HepG2 (cell line): ENCODE measurements around the gene C5orf52. TPM values are rescaled to one million over a fixed set of nuclear protein-coding genes. Genes with fewer than 3 reads are reported as not detected.

ENCODE experiments used
- ATAC-seq: fragments of 200-7000 bp; cut with Tn5 transposase; 3 replicates; pipeline ENCODE4 v1.9.1; 2020; ENCODE audit warnings: mild to moderate bottlenecking, moderate library complexity
- BruUV-seq: library from RNA; stranded (reverse); fragments of 400-500 nt; replicated peaks from 2 replicates; lab custom pipeline; 2021; lab: Mats Ljungman, UMichigan
- CTCF ChIA-PET: fragments of 300-600 bp; formaldehyde crosslinking; extraction: SDS; loops from one replicate; lab custom pipeline; 2021; ENCODE audit warnings: low total read pairs, inconsistent platforms, low intra/inter-chr PET ratio; lab: Yijun Ruan, JAX
- POLR2A ChIA-PET: fragments of 350-600 bp; sonication (Branson Sonifier 250); formaldehyde crosslinking; loops from one replicate; lab custom pipeline; 2020; ENCODE audit warnings: antibody characterized with exemption, inconsistent platforms; lab: Yijun Ruan, JAX
- DNase-seq: peaks from one replicate; pipeline ENCODE4 v3.0.0-alpha.2; 2015; ENCODE audit warnings: low spot score
- FAIRE-seq: peaks from 3 replicates; lab custom pipeline; 2011; peaks lifted over from hg19 to GRCh38; lab: Jason Lieb, UNC
- H2AFZ ChIP-seq: one replicate; pipeline ENCODE4 v1.6.1; 2011; ENCODE audit warnings: low read length, inconsistent platforms
- H3K27ac ChIP-seq: fragments of 300-600 bp; 3 replicates; pipeline ENCODE4 v1.8.0; 2011; ENCODE audit warnings: mixed run types, mild to moderate bottlenecking, mixed read lengths, low read length, inconsistent platforms; ENCODE audit not compliant: insufficient read depth; ENCODE audit errors: extremely low read length
- H3K27me3 ChIP-seq, 2 experiments: fragments of 200-600 bp in 1 of 2; 2 replicates in 1 of 2; 3 replicates in 1 of 2; pipeline versions ENCODE4 v1.6.0 to v1.8.0; 2011; ENCODE audit warnings: low read length in 2 of 2, mild to moderate bottlenecking in 2 of 2, moderate library complexity in 2 of 2, inconsistent platforms in 1 of 2; ENCODE audit not compliant: insufficient read depth in 2 of 2, control insufficient read depth in 1 of 2
- H3K36me3 ChIP-seq, 2 experiments: fragments of 200-600 bp in 1 of 2; replicated peaks in 1 of 2; 2 replicates in 1 of 2; 3 replicates in 1 of 2; pipeline versions ENCODE4 v1.5.1 to v1.8.0; 2011; ENCODE audit warnings: low read length in 2 of 2, inconsistent platforms in 1 of 2; ENCODE audit not compliant: insufficient read depth in 2 of 2, control insufficient read depth in 1 of 2
- H3K4me1 ChIP-seq: 2 replicates; pipeline ENCODE4 v1.5.1; 2012; ENCODE audit warnings: low read length, inconsistent platforms; ENCODE audit not compliant: insufficient read depth
- H3K4me2 ChIP-seq: 2 replicates; pipeline ENCODE4 v1.6.0; 2011; ENCODE audit warnings: low read depth, low read length, inconsistent platforms
- H3K4me3 ChIP-seq, 3 experiments: fragments of 200-600 bp in 1 of 3; sonication (generic), shearing (Covaris generic) in 1 of 3; replicated peaks in 1 of 3; 2 replicates each; pipeline ENCODE4 v1.5.1; 2011 to 2016; ENCODE audit warnings: low read length in 3 of 3, inconsistent platforms in 2 of 3, low read depth in 2 of 3, mild to moderate bottlenecking in 2 of 3, control low read depth in 1 of 3, mixed read lengths in 1 of 3; ENCODE audit not compliant: insufficient read depth in 1 of 3
- H3K79me2 ChIP-seq: one replicate; pipeline ENCODE4 v1.6.1; 2011; ENCODE audit warnings: low read length, inconsistent platforms; ENCODE audit not compliant: insufficient read depth
- H3K9ac ChIP-seq: 2 replicates; pipeline ENCODE4 v1.6.0; 2011; ENCODE audit warnings: mild to moderate bottlenecking, low read depth, low read length, inconsistent platforms; ENCODE audit not compliant: insufficient read depth
- H3K9me3 ChIP-seq: 2 replicates; pipeline ENCODE4 v1.5.1; 2012; ENCODE audit warnings: mild to moderate bottlenecking, low read length
- H4K20me1 ChIP-seq: 2 replicates; pipeline ENCODE4 v1.6.0; 2011; ENCODE audit warnings: inconsistent platforms, mild to moderate bottlenecking, low read length, moderate library complexity; ENCODE audit not compliant: insufficient read depth
- ADNP ChIP-seq: sonication (generic); formaldehyde crosslinking; IDR thresholded peaks from 2 replicates; pipeline ENCODE4 v1.4.0; 2020; ENCODE audit warnings: missing genetic modification reagents
- AGO1 ChIP-seq: fragments of 200-400 bp; formaldehyde crosslinking; IDR thresholded peaks from 2 replicates; pipeline ENCODE4 v1.6.1; 2017; ENCODE audit warnings: mild to moderate bottlenecking, low read depth, low read length, moderate library complexity; ENCODE audit not compliant: poor library complexity, severe bottlenecking
- CHD2 ChIP-seq: IDR thresholded peaks from 2 replicates; pipeline ENCODE4 v1.6.1; 2011; ENCODE audit warnings: low read depth, low read length, improper control_type of control experiment
- DRAP1 ChIP-seq: IDR thresholded peaks from 2 replicates; pipeline ENCODE4 v1.6.1; 2016; ENCODE audit warnings: missing genetic modification reagents, missing compliant biosample characterization
- HNRNPL ChIP-seq: fragments of 200-400 bp; formaldehyde crosslinking; IDR thresholded peaks from 2 replicates; pipeline ENCODE4 v1.6.1; 2017; ENCODE audit warnings: mild to moderate bottlenecking, low read depth, low read length
- MBD4 ChIP-seq: IDR thresholded peaks from 2 replicates; pipeline ENCODE4 v1.6.1; 2012; ENCODE audit warnings: low read length, inconsistent platforms, borderline replicate concordance
- MXD4 ChIP-seq: IDR thresholded peaks from 2 replicates; pipeline ENCODE4 v1.6.1; 2016; ENCODE audit warnings: mild to moderate bottlenecking, missing biosample characterization, missing genetic modification reagents
- MZF1 ChIP-seq: sonication (generic); formaldehyde crosslinking; IDR thresholded peaks from 2 replicates; pipeline ENCODE4 v1.8.1; 2023; ENCODE audit warnings: mild to moderate bottlenecking, missing genetic modification reagents, borderline replicate concordance
- NR1H2 ChIP-seq: sonication (generic); formaldehyde crosslinking; IDR thresholded peaks from 2 replicates; pipeline ENCODE4 v1.8.1; 2022; ENCODE audit warnings: low read depth, missing genetic modification reagents, borderline replicate concordance
- NRL ChIP-seq: sonication (generic); formaldehyde crosslinking; IDR thresholded peaks from 2 replicates; pipeline ENCODE4 v1.5.0; 2020; ENCODE audit warnings: missing genetic modification reagents, mild to moderate bottlenecking, moderate library complexity, borderline replicate concordance
- SALL2 ChIP-seq: sonication (generic); formaldehyde crosslinking; IDR thresholded peaks from 2 replicates; pipeline ENCODE4 v1.8.1; 2023; ENCODE audit warnings: mild to moderate bottlenecking, missing genetic modification reagents, inconsistent platforms
- SNRNP70 ChIP-seq: fragments of 200-400 bp; formaldehyde crosslinking; IDR thresholded peaks from 2 replicates; pipeline ENCODE4 v1.6.1; 2017; ENCODE audit warnings: mild to moderate bottlenecking, low read depth, low read length, moderate library complexity
- SRSF1 ChIP-seq: fragments of 200-400 bp; formaldehyde crosslinking; optimal IDR thresholded peaks from 2 replicates; pipeline ENCODE3; 2017; ENCODE audit warnings: mild to moderate bottlenecking, low read depth, low read length, moderate library complexity
- TRIM24 ChIP-seq: sonication (generic); formaldehyde crosslinking; IDR thresholded peaks from 2 replicates; pipeline ENCODE4 v1.8.0; 2022; ENCODE audit warnings: mild to moderate bottlenecking, missing genetic modification reagents
- ZBTB38 ChIP-seq: sonication (generic); formaldehyde crosslinking; IDR thresholded peaks from 2 replicates; pipeline ENCODE4 v1.5.1; 2020; ENCODE audit warnings: mild to moderate bottlenecking, missing genetic modification reagents
- ZNF326 ChIP-seq: sonication (generic); formaldehyde crosslinking; IDR thresholded peaks from 2 replicates; pipeline ENCODE4 v1.4.0; 2020; ENCODE audit warnings: missing genetic modification reagents, borderline replicate concordance
- ZNF33B ChIP-seq: sonication (generic); formaldehyde crosslinking; IDR thresholded peaks from 2 replicates; pipeline ENCODE4 v1.5.1; 2020; ENCODE audit warnings: mild to moderate bottlenecking, missing genetic modification reagents
- ZNF605 ChIP-seq: sonication (generic); formaldehyde crosslinking; IDR thresholded peaks from 2 replicates; pipeline ENCODE4 v1.8.0; 2022; ENCODE audit warnings: mild to moderate bottlenecking, missing genetic modification reagents
- ZNF772 ChIP-seq: sonication (generic); formaldehyde crosslinking; IDR thresholded peaks from 2 replicates; pipeline ENCODE4 v1.5.0; 2020; ENCODE audit warnings: mild to moderate bottlenecking, missing genetic modification reagents
- ZNF83 ChIP-seq: sonication (generic); formaldehyde crosslinking; IDR thresholded peaks from 2 replicates; pipeline ENCODE4 v1.4.0; 2020; ENCODE audit warnings: missing genetic modification reagents, mild to moderate bottlenecking, borderline replicate concordance
- ZNF841 ChIP-seq: sonication (generic); formaldehyde crosslinking; IDR thresholded peaks from 2 replicates; pipeline ENCODE4 v1.8.1; 2023; ENCODE audit warnings: missing genetic modification reagents, borderline replicate concordance
- WGBS: methylation state at CpG from one replicate; pipeline ENCODE4 v1.1.6; 2017; ENCODE audit warnings: low lambda C conversion rate; 5-methylcytosine and 5-hydroxymethylcytosine counted together
- in situ Hi-C: cut with HindIII; loops from 2 replicates; pipeline ENCODE4 v1.10.0; 2017; ENCODE audit warnings: low pct_unique_long_range_greater_than_20kb; ENCODE audit not compliant: extremely low pct_ligation_motif_present
- intact Hi-C: fragments of 100-400 bp; cut with micrococcal nuclease; formaldehyde crosslinking; loops from one replicate; pipeline ENCODE4 v1.10.0; 2022; ENCODE audit not compliant: unreplicated experiment
- polyA plus RNA-seq, 8 experiments: library from polyadenylated mRNA; depleted of rRNA in 3 of 8; stranded (reverse) in 7 of 8; unstranded in 1 of 8; fragments of >200 nt; fragmentation: Illumina TruSeq in 4 of 8; extraction: Trizol in 4 of 8; gene quantifications; 2 replicates each; pipeline versions ENCODE4 v1.2.1 to v1.2.3, GENCODE V29; 2011 to 2016; ENCODE audit warnings: low read depth in 4 of 8, missing spikeins in 1 of 8, mixed read lengths in 1 of 8; ENCODE audit not compliant: insufficient read depth in 1 of 8
- total RNA-seq, 5 experiments: library from RNA; depleted of rRNA; stranded (reverse); fragments of >200 nt; fragmentation: Illumina TruSeq; extraction: Trizol; gene quantifications; 2 replicates each; pipeline ENCODE4 v1.2.3, GENCODE V29; 2016; ENCODE audit warnings: low read depth in 1 of 5
- TF ChIP-seq, protein P1 (sequence below): sonication (generic); formaldehyde crosslinking; IDR thresholded peaks from 2 replicates; pipeline ENCODE4 v1.4.0; 2020; ENCODE audit warnings: mild to moderate bottlenecking, low read depth, missing genetic modification reagents
- TF ChIP-seq, protein P2 (sequence below): IDR thresholded peaks from 2 replicates; pipeline ENCODE4 v1.6.1; 2016; ENCODE audit warnings: missing compliant biosample characterization, missing genetic modification reagents, borderline replicate concordance

C5orf52 gene
- total and polyA plus RNA-seq, 2 of the 13 experiments (the other 11 are each of a cell fraction or from before 2014, with no cell fraction given), result not detected

DNA sequence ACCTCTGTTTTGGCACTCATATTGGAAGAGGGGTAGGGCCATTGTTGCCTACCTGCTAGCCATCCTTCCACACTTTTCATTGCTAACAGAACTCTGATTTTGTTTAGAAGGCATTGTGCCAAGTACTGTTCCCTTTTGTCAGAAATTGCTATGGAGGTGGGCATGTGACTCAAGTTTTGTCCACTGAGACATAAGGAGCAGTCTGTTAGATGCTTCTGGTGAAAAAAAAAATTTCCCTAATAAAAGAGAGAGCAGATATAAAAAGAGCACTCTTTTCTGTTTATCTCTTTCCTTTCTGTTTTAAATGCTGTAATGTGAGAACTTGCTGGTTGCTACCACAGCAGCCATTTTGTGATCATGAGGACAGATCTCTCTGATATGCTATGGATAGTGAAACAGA lies 38.0 kb downstream of the C5orf52 start (continued):
- TF ChIP-seq ZNF83 (CRISPR knock-in tag) (no peak), ZBTB38 (no peak), SRSF1 (no peak), MBD4 (no peak), AGO1 (no peak)

GRCh38 chr5:157710431-157710830 lies 39.1 kb downstream of the C5orf52 start:
- FAIRE-seq (no peak), DNase-seq (no peak), ATAC-seq (no peak)
- WGBS, result 31% methylated on average over 3 of the region's 3 CpGs
- no peaks in the 10 kb centered on the region for H3K9me3 ChIP-seq
- no peaks in the 10 kb centered on the region for H3K27me3 ChIP-seq
- no peak overlapping the region for H3K4me2 ChIP-seq
- TF ChIP-seq ZNF772 (CRISPR knock-in tag), result no peak
- TF ChIP-seq SALL2 (CRISPR knock-in tag), result no peak
- no peak for TF ChIP-seq NRL (CRISPR knock-in tag)
- no peak for TF ChIP-seq CHD2
- TF ChIP-seq, protein P1, sequence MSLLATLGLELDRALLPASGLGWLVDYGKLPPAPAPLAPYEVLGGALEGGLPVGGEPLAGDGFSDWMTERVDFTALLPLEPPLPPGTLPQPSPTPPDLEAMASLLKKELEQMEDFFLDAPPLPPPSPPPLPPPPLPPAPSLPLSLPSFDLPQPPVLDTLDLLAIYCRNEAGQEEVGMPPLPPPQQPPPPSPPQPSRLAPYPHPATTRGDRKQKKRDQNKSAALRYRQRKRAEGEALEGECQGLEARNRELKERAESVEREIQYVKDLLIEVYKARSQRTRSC, result no peak
- TF ChIP-seq MZF1 (CRISPR knock-in tag), result no peak
- TF ChIP-seq DRAP1 (CRISPR knock-in tag), result no peak
- TF ChIP-seq SNRNP70, result no peak
- TF ChIP-seq NR1H2, result no peak
- TF ChIP-seq ZNF841, result no peak
- TF ChIP-seq HNRNPL, result no peak
- no peak for TF ChIP-seq MXD4 (CRISPR knock-in tag)
- no peak for TF ChIP-seq ZNF33B
- TF ChIP-seq ADNP (CRISPR knock-in tag), result no peak
- TF ChIP-seq ZNF326 (CRISPR knock-in tag), result no peak
- TF ChIP-seq ZNF605 (CRISPR knock-in tag), result no peak
- TF ChIP-seq, protein P2, sequence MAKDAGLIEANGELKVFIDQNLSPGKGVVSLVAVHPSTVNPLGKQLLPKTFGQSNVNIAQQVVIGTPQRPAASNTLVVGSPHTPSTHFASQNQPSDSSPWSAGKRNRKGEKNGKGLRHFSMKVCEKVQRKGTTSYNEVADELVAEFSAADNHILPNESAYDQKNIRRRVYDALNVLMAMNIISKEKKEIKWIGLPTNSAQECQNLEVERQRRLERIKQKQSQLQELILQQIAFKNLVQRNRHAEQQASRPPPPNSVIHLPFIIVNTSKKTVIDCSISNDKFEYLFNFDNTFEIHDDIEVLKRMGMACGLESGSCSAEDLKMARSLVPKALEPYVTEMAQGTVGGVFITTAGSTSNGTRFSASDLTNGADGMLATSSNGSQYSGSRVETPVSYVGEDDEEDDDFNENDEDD (CRISPR knock-in tag), result no peak
- TF ChIP-seq TRIM24 (CRISPR knock-in tag), result no peak
- no TSS peak for BruUV-seq
- no peaks in the 10 kb centered on the region for H4K20me1 ChIP-seq
- no peaks in the 10 kb centered on the region for H3K36me3 ChIP-seq
- no peaks in the 10 kb centered on the region for H3K4me1 ChIP-seq
- no peak overlapping the region for H3K4me3 ChIP-seq
- CTCF ChIA-PET, result no interaction called here
- in situ Hi-C loops, result no loop called here
- intact Hi-C loops, result loop anchor here (10.0 kb wide), 1 partner anchor 276 kb away; no protein-coding TSS in a partner anchor
- H3K27ac ChIP-seq, result no peak overlapping the region
- H3K79me2 ChIP-seq, result no peaks in the 10 kb centered on the region
- POLR2A ChIA-PET, result no interaction called here
- H2AFZ ChIP-seq, result no peak overlapping the region
- no peak overlapping the region for H3K9ac ChIP-seq
